Prostate gland (tissue), 2 donors: Measurements from ENCODE around the gene TRPV6. TPM values are rescaled to one million over a fixed set of nuclear protein-coding genes. Genes with fewer than 3 reads are reported as not detected.

Source experiments
- DNase-seq: peaks from one replicate; pipeline ENCODE4 v3.0.0-alpha.2; 2019; ENCODE audit warnings: low spot score
- H3K27ac ChIP-seq, 2 donors: fragments of 200-600 bp; sonication (generic); 2 replicates each; pipeline ENCODE4 v1.5.1; 2017 to 2019
- H3K27me3 ChIP-seq: fragments of 200-600 bp; sonication (generic); replicated peaks from 2 replicates; pipeline ENCODE4 v1.5.1; 2019; ENCODE audit not compliant: insufficient read depth
- H3K36me3 ChIP-seq, 2 donors: fragments of 200-600 bp; sonication (generic); 1 replicate in 1 of 2; 2 replicates in 1 of 2; pipeline versions ENCODE4 v1.5.1 to v1.8.1; 2017 to 2019
- H3K4me1 ChIP-seq: fragments of 200-600 bp; sonication (generic); replicated peaks from 2 replicates; pipeline ENCODE4 v1.5.1; 2019
- H3K4me3 ChIP-seq, 2 donors: fragments of 200-600 bp; sonication (generic); 2 replicates each; pipeline ENCODE4 v1.5.1; 2017 to 2019
- H3K9me3 ChIP-seq: fragments of 200-600 bp; sonication (generic); 2 replicates; pipeline ENCODE4 v1.5.1; 2017
- CTCF ChIP-seq, 4 experiments: fragments of 200-600 bp in 2 of 4; fragments of 450-650 bp in 2 of 4; sonication (generic) in 2 of 4; IDR thresholded peaks; 1 replicate in 3 of 4; 2 replicates in 1 of 4; pipeline ENCODE4 v1.5.1; 2016 to 2019; ENCODE audit warnings: antibody characterized with exemption in 4 of 4, mild to moderate bottlenecking in 2 of 4, moderate library complexity in 2 of 4
- POLR2A ChIP-seq: fragments of 450-650 bp; IDR thresholded peaks from one replicate; pipeline ENCODE4 v1.6.1; 2016; ENCODE audit warnings: antibody characterized with exemption, mild to moderate bottlenecking
- POLR2AphosphoS5 ChIP-seq: sonication (generic); formaldehyde crosslinking; IDR thresholded peaks from one replicate; pipeline ENCODE4 v1.6.1; 2017; ENCODE audit warnings: antibody characterized with exemption
- WGBS: methylation state at CpG from one replicate; pipeline ENCODE4 v1.1.5; 2018; 5-methylcytosine and 5-hydroxymethylcytosine counted together
- intact Hi-C: fragments of 100-400 bp; cut with DNase I; formaldehyde crosslinking; loops from one replicate; pipeline ENCODE4 v1.14.2; 2022
- total RNA-seq, 2 donors: library from RNA; depleted of rRNA; stranded (reverse); fragments of >200 nt; gene quantifications; one replicate each; pipeline ENCODE4 v1.1.0, GENCODE V29; 2016

The TRPV6 gene
- total RNA-seq, 2 donors from 2014 or later, result 47.0 to 82.0 TPM

GRCh38 chr7:142886866-142887265, 1.3 kb upstream of the TRPV6 start:
- H3K27me3 ChIP-seq, result no peaks in the 10 kb centered on the region
- no peak for TF ChIP-seq POLR2A
- no peaks in the 10 kb centered on the region for H3K4me1 ChIP-seq
- peak overlapping the region in 1 of 2 donors; percentile 79 for H3K27ac ChIP-seq
- no peak overlapping the region for H3K4me3 ChIP-seq
- no peaks in the 10 kb centered on the region for H3K36me3 ChIP-seq
- DNase-seq, result no peak
- no peaks in the 10 kb centered on the region for H3K9me3 ChIP-seq
- WGBS, result 66% methylated on average over 7 of the region's 7 CpGs
- intact Hi-C loops, result no loop called here

- TF ChIP-seq POLR2AphosphoS5, result no peak
- TF ChIP-seq POLR2A, result no peak
- TF ChIP-seq CTCF (IDR thresholded peaks at IDR 0.05), result no peak
- Histone ChIP-seq H3K27me3 (no peaks in the 10 kb centered on the region), H3K27ac (peak overlapping the region in 1 of 2 donors; percentile 79), H3K36me3 (no peaks in the 10 kb centered on the region), H3K4me3 (peak overlapping the region; percentile 42 to 51), H3K4me1 (no peaks in the 10 kb centered on the region), H3K9me3 (no peaks in the 10 kb centered on the region)
- no peak for DNase-seq
- 89% methylated on average over 4 of the region's 4 CpGs for WGBS
- intact Hi-C loops, result no loop called here
Observed at GRCh38 chr7:142884286-142884640, 1.3 kb downstream of the TRPV6 start.

- Histone ChIP-seq H3K4me3 (peak overlapping the region; percentile 42 to 51), H3K9me3 (no peaks in the 10 kb centered on the region), H3K4me1 (no peaks in the 10 kb centered on the region), H3K27ac (peak overlapping the region in 1 of 2 donors; percentile 79), H3K27me3 (no peaks in the 10 kb centered on the region), H3K36me3 (no peaks in the 10 kb centered on the region)
- TF ChIP-seq CTCF (IDR thresholded peaks at IDR 0.05), result no peak
- DNase-seq, result no peak
- intact Hi-C loops, result no loop called here
- WGBS, result 82% methylated on average over 7 of the region's 7 CpGs
Observed at GRCh38 chr7:142883571-142884285, 1.8 kb downstream of the TRPV6 start.

- no peaks in the 10 kb centered on the region for H3K27me3 ChIP-seq
- no peaks in the 10 kb centered on the region for H3K4me1 ChIP-seq
- no peaks in the 10 kb centered on the region for H3K9me3 ChIP-seq
- no peak for DNase-seq
- peak overlapping the region in 1 of 2 donors; percentile 51 for H3K4me3 ChIP-seq
- 84% methylated on average over 10 of the region's 10 CpGs for WGBS
- no peak overlapping the region for H3K27ac ChIP-seq
- TF ChIP-seq POLR2AphosphoS5, result no peak
- no peak for TF ChIP-seq POLR2A
- no peak for TF ChIP-seq CTCF (IDR thresholded peaks at IDR 0.05)
- intact Hi-C loops, result no loop called here
- no peaks in the 10 kb centered on the region for H3K36me3 ChIP-seq
Observed at GRCh38 chr7:142883145-142883544, 2.4 kb downstream of the TRPV6 start.

- TF ChIP-seq POLR2A, result no peak
- peak; percentile 27 for TF ChIP-seq POLR2AphosphoS5
- TF ChIP-seq CTCF (IDR thresholded peaks at IDR 0.05), result no peak
- no peak overlapping the region for H3K27ac ChIP-seq
- H3K27me3 ChIP-seq, result no peaks in the 10 kb centered on the region
- intact Hi-C loops, result no loop called here
- peak overlapping the region in 1 of 2 donors; percentile 51 for H3K4me3 ChIP-seq
- H3K4me1 ChIP-seq, result no peaks in the 10 kb centered on the region
- peak; percentile 31 for DNase-seq
- WGBS, result 53% methylated on average over 5 of the region's 5 CpGs
- H3K9me3 ChIP-seq, result no peaks in the 10 kb centered on the region
- H3K36me3 ChIP-seq, result no peaks in the 10 kb centered on the region
Observed at GRCh38 chr7:142882338-142882678, 3.2 kb downstream of the TRPV6 start.
